Right lobe of liver (tissue), 6 donors: ENCODE results near the gene B3GALNT2. TPM values are rescaled to one million over a fixed set of nuclear protein-coding genes. Genes with fewer than 3 reads are reported as not detected.

ENCODE experiments used
- ATAC-seq, 4 donors: fragments of 200-7000 bp; cut with Tn5 transposase; one replicate each; pipeline ENCODE4 v1.9.1; 2020; ENCODE audit warnings: mild to moderate bottlenecking in 4 of 4, moderate library complexity in 4 of 4
- DNase-seq, 3 donors: peaks; one replicate each; pipeline ENCODE4 v3.0.0-alpha.2; 2020
- H3K27ac ChIP-seq, 3 donors: fragments of 200-600 bp; one replicate each; pipeline ENCODE4 v1.8.0; 2022
- H3K27me3 ChIP-seq, 2 donors: fragments of 200-600 bp; one replicate each; pipeline ENCODE4 v1.8.0; 2022
- H3K36me3 ChIP-seq, 4 donors: fragments of 200-600 bp; sonication (generic) in 1 of 4; one replicate each; pipeline versions ENCODE4 v1.5.1 to v1.8.0; 2017 to 2022; ENCODE audit warnings: control low read depth in 1 of 4
- H3K4me1 ChIP-seq, 4 donors: fragments of 200-600 bp; sonication (generic) in 1 of 4; one replicate each; pipeline versions ENCODE4 v1.5.1 to v1.8.0; 2017 to 2022; ENCODE audit warnings: control low read depth in 1 of 4
- H3K4me3 ChIP-seq, 3 donors: fragments of 200-600 bp; one replicate each; pipeline ENCODE4 v1.8.0; 2022
- H3K9me3 ChIP-seq, 4 donors: fragments of 200-600 bp; sonication (generic) in 1 of 4; one replicate each; pipeline versions ENCODE4 v1.5.1 to v1.8.0; 2017 to 2022; ENCODE audit warnings: control low read depth in 1 of 4
- POLR2A ChIP-seq: fragments of 450-650 bp; IDR thresholded peaks from one replicate; pipeline ENCODE4 v1.6.1; 2017; ENCODE audit warnings: antibody characterized with exemption, mild to moderate bottlenecking
- WGBS: methylation state at CpG from one replicate; pipeline ENCODE4 v1.1.6; 2018; ENCODE audit warnings: low coverage, low lambda C conversion rate; ENCODE audit not compliant: insufficient coverage; ENCODE audit errors: missing lambda C conversion rate; 5-methylcytosine and 5-hydroxymethylcytosine counted together
- intact Hi-C, 2 donors: fragments of 100-400 bp; cut with DNase I; formaldehyde crosslinking; loops; one replicate each; pipeline versions ENCODE4 v1.11.2 to v1.14.1; 2022
- total RNA-seq, 6 experiments: library from RNA; depleted of rRNA in 2 of 6; stranded (reverse); fragments of >200 nt in 2 of 6; fragmentation: NEBNext Ultra II Directional in 3 of 6; extraction: Animal tissue kit (Norgen Biotek cat#: 25700) in 3 of 6; gene quantifications; one replicate each; pipeline versions ENCODE4 v1.1.0 to v1.2.4, GENCODE V29; 2016 to 2023
- TF ChIP-seq, protein P1 (sequence below), 4 donors: fragments of 200-600 bp in 3 of 4; fragments of 450-650 bp in 1 of 4; IDR thresholded peaks; one replicate each; pipeline versions ENCODE4 v1.5.1 to v1.8.0; 2016 to 2022; ENCODE audit warnings: antibody characterized with exemption in 4 of 4, mild to moderate bottlenecking in 2 of 4
- donor health status: DM: no; HTN: yes; CAD: no.
- donor health status: DM: no; HTN: no; CAD: no.
- donor health status: DM: no; HTN: no; CAD: no.
- donor health status: DM: no; HTN: yes; CAD: no.
- donor health status: DM: no; HTN: yes; CAD: no.

The B3GALNT2 gene
- total RNA-seq, 6 experiments from 2014 or later, result 7.0 to 15.5 (median 9.1) TPM

DNA sequence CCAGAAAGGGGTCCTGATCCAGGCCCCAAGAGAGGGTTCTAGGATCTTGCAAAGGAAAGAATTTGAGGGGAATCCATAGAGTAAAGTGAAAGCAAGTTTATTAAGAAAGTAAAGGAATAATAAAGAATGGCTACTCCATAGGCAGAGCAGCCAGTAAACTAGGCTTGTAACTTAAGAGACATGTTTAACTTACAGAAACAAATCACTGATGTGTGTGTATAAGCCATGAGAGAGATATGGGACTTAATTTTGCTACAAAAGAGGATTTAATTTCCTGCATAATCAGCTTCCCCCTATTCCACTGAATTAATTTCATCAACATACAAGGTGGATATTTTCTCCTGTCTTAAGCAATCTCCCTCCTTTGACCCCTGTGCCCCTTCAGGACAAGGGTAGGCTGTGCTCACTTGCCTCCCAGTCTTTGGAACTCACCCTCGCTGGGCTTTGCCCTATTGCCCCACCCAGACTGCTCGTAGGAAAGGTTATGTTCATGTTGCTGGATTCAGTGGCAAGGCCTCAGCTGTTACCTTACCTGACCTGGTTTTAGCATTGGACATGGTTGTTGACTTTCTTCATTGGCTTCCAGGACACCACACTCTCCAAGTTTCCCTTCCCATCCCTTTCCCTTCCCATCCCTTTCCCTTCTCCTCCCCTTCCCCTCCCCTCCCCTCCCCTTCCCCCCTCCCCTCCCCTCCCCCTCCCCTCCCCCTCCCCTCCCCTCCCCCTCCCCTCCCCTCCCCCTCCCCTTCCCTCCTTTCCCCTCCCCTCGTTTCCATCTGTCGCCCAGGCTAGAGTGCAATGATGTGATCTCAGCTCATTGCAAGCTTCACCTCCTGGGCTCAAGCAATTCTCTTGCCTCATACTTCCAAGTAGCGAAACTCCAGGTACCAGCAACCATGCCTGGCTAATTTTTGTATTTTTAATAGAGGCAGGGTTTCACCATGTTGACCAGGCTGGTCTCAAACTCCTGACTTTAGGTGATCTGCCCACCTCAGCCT is 92.5 kb downstream of the B3GALNT2 start:
- Histone ChIP-seq H3K4me3 (no peak overlapping the region), H3K4me1 (peaks cover 0 to 39% (median 18%) of the 10 kb centered on the region in 4 donors), H3K27ac (peak overlapping the region in 1 of 3 donors; percentile 53), H3K27me3 (no peaks in the 10 kb centered on the region), H3K36me3 (peaks cover 0 to 2% (median 0%) of the 10 kb centered on the region in 4 donors), H3K9me3 (no peaks in the 10 kb centered on the region)
- WGBS, result 27% methylated on average over 5 of the region's 5 CpGs
- intact Hi-C loops, result loop anchor here (10.0 kb wide), 1 partner anchor 157 kb away; no protein-coding TSS in a partner anchor
- ATAC-seq (peak; percentile 73 to 90 (median 86)), DNase-seq (peak; percentile 48 to 87 (median 83))
- TF ChIP-seq, protein P1, sequence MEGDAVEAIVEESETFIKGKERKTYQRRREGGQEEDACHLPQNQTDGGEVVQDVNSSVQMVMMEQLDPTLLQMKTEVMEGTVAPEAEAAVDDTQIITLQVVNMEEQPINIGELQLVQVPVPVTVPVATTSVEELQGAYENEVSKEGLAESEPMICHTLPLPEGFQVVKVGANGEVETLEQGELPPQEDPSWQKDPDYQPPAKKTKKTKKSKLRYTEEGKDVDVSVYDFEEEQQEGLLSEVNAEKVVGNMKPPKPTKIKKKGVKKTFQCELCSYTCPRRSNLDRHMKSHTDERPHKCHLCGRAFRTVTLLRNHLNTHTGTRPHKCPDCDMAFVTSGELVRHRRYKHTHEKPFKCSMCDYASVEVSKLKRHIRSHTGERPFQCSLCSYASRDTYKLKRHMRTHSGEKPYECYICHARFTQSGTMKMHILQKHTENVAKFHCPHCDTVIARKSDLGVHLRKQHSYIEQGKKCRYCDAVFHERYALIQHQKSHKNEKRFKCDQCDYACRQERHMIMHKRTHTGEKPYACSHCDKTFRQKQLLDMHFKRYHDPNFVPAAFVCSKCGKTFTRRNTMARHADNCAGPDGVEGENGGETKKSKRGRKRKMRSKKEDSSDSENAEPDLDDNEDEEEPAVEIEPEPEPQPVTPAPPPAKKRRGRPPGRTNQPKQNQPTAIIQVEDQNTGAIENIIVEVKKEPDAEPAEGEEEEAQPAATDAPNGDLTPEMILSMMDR (IDR thresholded peaks at IDR 0.05), result no peak

DNA sequence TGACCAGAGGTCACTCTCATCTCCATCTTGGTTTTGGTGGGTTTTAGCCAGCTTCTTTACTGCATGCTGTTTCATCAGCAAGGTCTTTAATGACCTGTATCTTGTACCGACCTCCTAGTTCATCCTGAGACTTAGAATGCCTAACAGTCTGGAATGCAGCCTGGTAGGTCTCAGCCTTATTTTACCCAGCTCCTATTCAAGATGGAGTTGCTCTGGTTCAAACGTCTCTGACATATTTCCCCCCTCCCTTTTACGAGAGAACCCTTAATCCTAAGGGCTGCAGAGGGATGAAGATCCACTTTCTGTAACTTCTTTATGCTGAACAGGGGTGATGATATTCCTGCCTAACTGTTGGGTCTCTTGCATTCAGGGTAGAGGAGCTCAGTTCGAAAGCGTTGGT is 93.8 kb downstream of the B3GALNT2 start:
- Histone ChIP-seq H3K4me1 (peaks cover 0 to 28% (median 14%) of the 10 kb centered on the region in 4 donors), H3K36me3 (peaks cover 0 to 2% (median 0%) of the 10 kb centered on the region in 4 donors), H3K9me3 (no peaks in the 10 kb centered on the region), H3K27ac (no peak overlapping the region), H3K4me3 (no peak overlapping the region), H3K27me3 (no peaks in the 10 kb centered on the region)
- DNase-seq (no peak), ATAC-seq (no peak)
- TF ChIP-seq POLR2A, result no peak
- TF ChIP-seq, protein P1 (IDR thresholded peaks at IDR 0.05), result no peak
- WGBS, result 92% methylated on average over 5 of the region's 5 CpGs
- intact Hi-C loops, result loop anchor here (10.0 kb wide), 1 partner anchor 156 kb away; no protein-coding TSS in a partner anchor

DNA sequence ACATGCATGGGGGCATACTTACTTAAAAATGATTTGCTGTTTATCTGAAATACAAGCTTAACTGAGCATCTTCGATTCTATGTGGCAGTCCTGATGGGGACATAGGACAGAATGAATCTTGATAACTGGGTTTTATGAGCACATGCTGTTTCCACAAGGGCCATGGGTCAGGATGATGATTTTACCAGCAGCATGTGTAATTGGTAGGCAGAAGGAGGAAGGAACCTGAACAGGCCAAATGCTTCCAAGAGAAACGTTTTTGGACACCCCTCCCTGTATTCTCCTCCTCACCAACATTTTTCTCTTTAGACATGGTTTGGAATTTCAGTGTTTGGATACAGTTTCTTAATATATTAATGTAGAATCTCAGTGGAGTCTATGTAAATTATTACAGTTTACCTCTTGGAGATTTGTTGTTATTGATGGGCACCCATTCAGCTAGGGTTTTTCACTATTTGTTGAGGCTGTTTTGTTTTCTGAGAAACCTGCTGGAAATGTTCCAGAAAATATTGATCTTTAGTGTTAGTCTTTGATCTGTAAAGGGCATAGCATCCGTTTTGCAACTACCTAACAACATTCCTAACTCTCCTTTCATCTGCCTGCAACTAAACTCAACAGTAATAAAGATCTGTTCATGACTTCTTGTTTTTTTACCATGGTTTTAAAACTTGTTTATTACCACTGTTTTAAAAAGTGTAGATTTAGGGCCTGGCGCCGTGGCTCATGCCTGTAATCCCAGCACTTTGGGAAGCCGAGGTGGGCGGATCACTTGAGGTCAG is 95.0 kb downstream of the B3GALNT2 start:
- Histone ChIP-seq H3K4me3 (peak overlapping the region in 1 of 3 donors; percentile 32), H3K27me3 (no peaks in the 10 kb centered on the region), H3K4me1 (peaks cover 0 to 28% (median 14%) of the 10 kb centered on the region in 4 donors), H3K36me3 (no peaks in the 10 kb centered on the region), H3K27ac (peak overlapping the region; percentile 5 to 44 (median 19)), H3K9me3 (no peaks in the 10 kb centered on the region)
- ATAC-seq, result peak; percentile 54 to 62 (median 58)
- DNase-seq, result peak in 1 of 3 donors; percentile 21
- WGBS, result 23% methylated on average over 7 of the region's 7 CpGs
- intact Hi-C loops, result no loop called here
- TF ChIP-seq POLR2A, result no peak
- TF ChIP-seq, protein P1 (IDR thresholded peaks at IDR 0.05), result no peak

- no peaks in the 10 kb centered on the region for H3K36me3 ChIP-seq
- ATAC-seq (peak; percentile 60 to 76 (median 68)), DNase-seq (peak in 1 of 3 donors; percentile 37)
- intact Hi-C loops, result no loop called here
- no peaks in the 10 kb centered on the region for H3K27me3 ChIP-seq
- 28% methylated on average over 3 of the region's 3 CpGs for WGBS
- no peak for TF ChIP-seq POLR2A
- TF ChIP-seq, protein P1 (IDR thresholded peaks at IDR 0.05), result no peak
- H3K4me3 ChIP-seq, result no peak overlapping the region
- H3K9me3 ChIP-seq, result no peaks in the 10 kb centered on the region
- peaks cover 0 to 33% (median 14%) of the 10 kb centered on the region in 4 donors for H3K4me1 ChIP-seq
- peak overlapping the region in 1 of 3 donors; percentile 44 for H3K27ac ChIP-seq
Observed at GRCh38 chr1:235408503-235408960, 95.7 kb downstream of the B3GALNT2 start.
